Endothelial cell of umbilical vein (primary cell): ENCODE results near the gene PRSS22. TPM values are rescaled to one million over a fixed set of nuclear protein-coding genes. Genes with fewer than 3 reads are reported as not detected.

Experiments
- Bru-seq: library from RNA; stranded (reverse); fragments of 400-500 nt; gene quantifications from one replicate; lab custom pipeline; 2021; lab: Mats Ljungman, UMichigan
- BruChase-seq, 2 experiments: library from RNA; stranded (reverse); fragments of 400-500 nt; gene quantifications; one replicate each; lab custom pipeline; 2021; lab: Mats Ljungman, UMichigan
- BruUV-seq: library from RNA; stranded (reverse); fragments of 400-500 nt; replicated peaks from 2 replicates; lab custom pipeline; 2021; lab: Mats Ljungman, UMichigan
- CTCF ChIA-PET: fragments of 300-600, 350-600 bp; sonication (Branson Sonifier 250); formaldehyde crosslinking; loops from one replicate; lab custom pipeline; 2021; ENCODE audit warnings: antibody characterized with exemption, inconsistent platforms; lab: Charles Lee
- POLR2A ChIA-PET: fragments of 300-600, 350-600 bp; sonication (Branson Sonifier 250); formaldehyde crosslinking; loops from one replicate; lab custom pipeline; 2021; ENCODE audit warnings: antibody characterized with exemption, inconsistent platforms; lab: Charles Lee
- DNase-seq: peaks from one replicate; pipeline ENCODE4 v3.0.0-alpha.2; 2011; ENCODE audit warnings: low read depth, low spot score
- FAIRE-seq: peaks from 2 replicates; lab custom pipeline; 2011; peaks lifted over from hg19 to GRCh38; lab: Jason Lieb, UNC
- H2AFZ ChIP-seq: 2 replicates; pipeline ENCODE4 v1.6.0; 2012; ENCODE audit warnings: low read depth, low read length, control low read depth, inconsistent platforms
- H3K27ac ChIP-seq: 2 replicates; pipeline ENCODE4 v1.5.1; 2011; ENCODE audit warnings: low read depth, mild to moderate bottlenecking, control low read depth, low read length, moderate library complexity; ENCODE audit not compliant: insufficient read depth
- H3K27me3 ChIP-seq, 2 experiments: 2 replicates each; pipeline versions ENCODE4 v1.6.0 to v1.6.1; 2011; ENCODE audit warnings: low read length in 2 of 2, mixed read lengths in 1 of 2; ENCODE audit not compliant: control insufficient read depth in 2 of 2, insufficient read depth in 2 of 2
- H3K36me3 ChIP-seq, 2 experiments: 2 replicates in 1 of 2; 3 replicates in 1 of 2; pipeline ENCODE4 v1.5.1; 2011; ENCODE audit warnings: low read length in 2 of 2, mild to moderate bottlenecking in 1 of 2, moderate library complexity in 1 of 2; ENCODE audit not compliant: control insufficient read depth in 2 of 2, insufficient read depth in 2 of 2; ENCODE audit errors: extremely low read depth in 1 of 2
- H3K4me1 ChIP-seq: 3 replicates; pipeline ENCODE4 v1.5.1; 2011; ENCODE audit warnings: mild to moderate bottlenecking, low read length; ENCODE audit not compliant: control insufficient read depth, insufficient read depth; ENCODE audit errors: extremely low read depth
- H3K4me2 ChIP-seq: 2 replicates; pipeline ENCODE4 v1.6.1; 2011; ENCODE audit warnings: low read length, control low read depth, mixed read lengths; ENCODE audit not compliant: insufficient read depth
- H3K4me3 ChIP-seq, 3 experiments: fragments of 200-600 bp in 1 of 3; sonication (generic), shearing (Covaris generic) in 1 of 3; replicated peaks in 1 of 3; 2 replicates each; pipeline ENCODE4 v1.5.1; 2011 to 2016; ENCODE audit warnings: control low read depth in 3 of 3, low read length in 3 of 3, mild to moderate bottlenecking in 2 of 3, inconsistent platforms in 1 of 3, low read depth in 1 of 3, moderate library complexity in 1 of 3; ENCODE audit not compliant: insufficient read depth in 1 of 3
- H3K79me2 ChIP-seq: 2 replicates; pipeline ENCODE4 v1.6.0; 2012; ENCODE audit warnings: low read length, inconsistent platforms; ENCODE audit not compliant: control insufficient read depth, insufficient read depth
- H3K9ac ChIP-seq: replicated peaks from 2 replicates; pipeline ENCODE3; 2011; ENCODE audit warnings: low read length, control low read depth; ENCODE audit not compliant: insufficient read depth; ENCODE audit errors: extremely low read depth
- H3K9me1 ChIP-seq: replicated peaks from 3 replicates; pipeline ENCODE4 v1.6.0; 2011; ENCODE audit warnings: mild to moderate bottlenecking, low read length; ENCODE audit not compliant: control insufficient read depth, insufficient read depth; ENCODE audit errors: extremely low read depth
- H3K9me3 ChIP-seq: replicated peaks from 2 replicates; pipeline ENCODE4 v1.5.1; 2012; ENCODE audit warnings: low read length, inconsistent platforms; ENCODE audit not compliant: control insufficient read depth, insufficient read depth
- H4K20me1 ChIP-seq: replicated peaks from 2 replicates; pipeline ENCODE3; 2011; ENCODE audit warnings: mild to moderate bottlenecking, low read length; ENCODE audit not compliant: control insufficient read depth, insufficient read depth; ENCODE audit errors: extremely low read depth
- EZH2 ChIP-seq: IDR thresholded peaks from 2 replicates; pipeline ENCODE4 v1.6.1; 2012; ENCODE audit warnings: borderline replicate concordance, low read depth, mild to moderate bottlenecking, moderate library complexity, low read length, inconsistent platforms; ENCODE audit not compliant: severe bottlenecking
- JUN ChIP-seq: IDR thresholded peaks from 2 replicates; pipeline ENCODE4 v1.6.1; 2011; ENCODE audit warnings: borderline replicate concordance, low read depth; ENCODE audit not compliant: insufficient read length, insufficient read depth
- dilution Hi-C: fragments of 300-500 bp; cut with MboI; formaldehyde crosslinking; loops from one replicate; pipeline ENCODE4 v1.15.0; 2019; ENCODE audit warnings: low sequenced_read_pairs; ENCODE audit not compliant: extremely low pct_ligation_motif_present
- intact Hi-C: fragments of 100-400 bp; cut with micrococcal nuclease; formaldehyde crosslinking; loops from one replicate; pipeline ENCODE4 v1.10.0; 2022
- long read RNA-seq: library from polyadenylated mRNA; stranded (forward); transcript quantifications from one replicate; pipeline ENCODE4 v2.0.0, GENCODE V29; 2021
- polyA minus RNA-seq, 3 experiments: library from RNA; depleted of rRNA, polyadenylated mRNA; stranded (reverse); fragments of >200 nt; gene quantifications; 1 replicate in 1 of 3; 2 replicates in 2 of 3; pipeline ENCODE4 v1.2.3, GENCODE V29; 2011
- polyA plus RNA-seq, 4 experiments: library from polyadenylated mRNA; depleted of rRNA in 3 of 4; stranded (reverse) in 3 of 4; unstranded in 1 of 4; fragments of >200 nt; gene quantifications; 2 replicates each; pipeline versions ENCODE4 v1.2.1 to v1.2.3, GENCODE V29; 2011 to 2012; ENCODE audit warnings: missing spikeins in 1 of 4
- total RNA-seq: library from RNA; stranded (reverse); gene quantifications from 2 replicates; pipeline ENCODE4 v1.2.3, GENCODE V29; 2021

The PRSS22 gene, protein sequence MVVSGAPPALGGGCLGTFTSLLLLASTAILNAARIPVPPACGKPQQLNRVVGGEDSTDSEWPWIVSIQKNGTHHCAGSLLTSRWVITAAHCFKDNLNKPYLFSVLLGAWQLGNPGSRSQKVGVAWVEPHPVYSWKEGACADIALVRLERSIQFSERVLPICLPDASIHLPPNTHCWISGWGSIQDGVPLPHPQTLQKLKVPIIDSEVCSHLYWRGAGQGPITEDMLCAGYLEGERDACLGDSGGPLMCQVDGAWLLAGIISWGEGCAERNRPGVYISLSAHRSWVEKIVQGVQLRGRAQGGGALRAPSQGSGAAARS
- total RNA-seq (not detected in 2 replicates), polyA plus RNA-seq (not detected in 2 replicates), polyA minus RNA-seq (not detected in 2 replicates), Bru-seq, nascent RNA (not detected), BruChase-seq, experiment 1, labeled RNA remaining after a 6-hour chase (not detected), BruChase-seq, experiment 2, labeled RNA remaining after a 2-hour chase (not detected)
- not detected in 2 replicates for polyA plus RNA-seq (2011; cell fraction: cytosol; rRNA removed)
- polyA plus RNA-seq (2011; cell fraction: nucleus; rRNA removed) = not detected in 2 replicates
- not detected in 2 replicates for polyA plus RNA-seq (2012)
- not detected for polyA minus RNA-seq (2011; cell fraction: cytosol; rRNA and poly(A)+ RNA removed)
- polyA minus RNA-seq (2011; cell fraction: nucleus; rRNA and poly(A)+ RNA removed) = not detected in 2 replicates
- long read RNA-seq = 0 reads

- Histone ChIP-seq H2AFZ (no peak within 1 kb of the TSS), H3K4me2 (no peak within 1 kb of the TSS), H3K9me3 (peaks cover 2% of the 10 kb centered on the region), H3K36me3 (no peaks in the 10 kb centered on the region), H3K79me2 (no peaks in the 10 kb centered on the region), H3K27me3 (peaks cover 2 to 7% of the 10 kb centered on the region in 2 experiments), H3K4me3 (no peak within 1 kb of the TSS), H3K4me1 (no peaks in the 10 kb centered on the region), H3K9me1 (no peaks in the 10 kb centered on the region), H4K20me1 (no peaks in the 10 kb centered on the region), H3K9ac (no peak within 1 kb of the TSS), H3K27ac (no peak within 1 kb of the TSS)
- no TSS peak for BruUV-seq
- dilution Hi-C loops (no loop called here), intact Hi-C loops (no loop called here)
- ChIA-PET CTCF (no interaction called here), POLR2A (no interaction called here)
- no peak for FAIRE-seq
- TF ChIP-seq EZH2 (peak; percentile 59), JUN (no peak)
- DNase-seq = no peak
Observed at GRCh38 chr16:2857451-2858244, at the start of gene PRSS22. PRSS22 (minus strand) TSS chr16:2858170; CDS start chr16:2858104, 66 bp downstream.
